ENCODE measurements around the gene CGRRF1.
A peak's percentile ranks its signal among the peaks of the same experiment; 100 is the strongest.

Gene CGRRF1

DNA sequence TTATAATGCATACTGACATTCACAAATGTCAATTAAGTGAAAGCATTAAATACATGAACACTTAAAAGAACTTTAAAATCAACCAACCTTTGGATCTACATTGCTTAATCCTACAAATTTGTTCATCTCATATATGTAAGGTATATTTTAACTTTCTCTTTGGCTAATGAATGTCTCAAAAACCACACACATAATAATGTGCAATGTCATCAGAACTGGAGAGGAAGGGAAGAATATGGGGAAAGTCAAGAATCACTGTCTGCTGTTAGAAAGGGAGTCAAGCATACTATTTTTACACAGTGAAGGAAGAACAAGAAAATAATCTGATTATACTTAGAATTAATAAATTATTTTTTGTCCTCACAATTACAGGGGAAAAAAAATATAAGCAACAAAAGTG is 25.9 kb upstream of the CGRRF1 start:
- no peak for TF ChIP-seq CTCF (IDR thresholded peaks at IDR 0.05)

DNA sequence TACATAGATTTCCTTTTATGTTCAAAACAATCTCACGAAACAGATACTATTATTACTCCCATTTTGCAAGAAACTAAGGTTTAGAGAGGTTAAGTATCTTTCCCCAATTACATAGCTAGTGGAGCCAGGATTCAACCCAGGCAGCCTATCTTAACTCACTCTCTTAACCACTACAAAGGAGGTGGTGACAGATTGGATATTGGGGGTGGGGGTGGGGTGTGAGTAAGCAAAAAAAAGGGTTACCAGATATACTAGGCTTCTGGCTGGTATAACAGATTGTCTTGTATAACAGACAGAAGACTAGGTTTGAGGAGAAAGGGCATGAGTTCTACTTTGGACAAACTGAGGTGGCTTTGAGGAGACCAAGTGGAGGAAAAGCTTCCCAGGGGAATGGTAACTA is 23.0 kb upstream of the CGRRF1 start:
- TF ChIP-seq CTCF (IDR thresholded peaks at IDR 0.05): no peak

DNA sequence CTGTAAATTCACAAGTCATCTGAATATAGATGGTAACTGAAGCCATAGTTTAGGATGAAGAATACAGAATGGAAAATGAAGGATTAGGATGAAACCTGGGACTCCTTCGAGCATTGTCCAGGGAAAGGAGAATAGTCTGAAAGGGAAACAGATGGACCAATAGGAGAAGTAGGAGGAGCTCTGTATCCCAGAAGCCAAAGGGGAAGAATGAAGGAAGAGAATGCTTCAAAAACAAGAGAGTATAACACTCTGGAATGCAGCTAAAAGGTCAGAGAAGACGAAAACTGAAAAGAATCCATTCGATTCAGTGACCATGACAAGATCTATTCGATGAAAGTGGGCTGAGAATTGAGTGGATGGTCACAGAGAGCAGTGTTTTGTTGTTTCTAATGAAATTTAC is 21.9 kb upstream of the CGRRF1 start:
- no peak for TF ChIP-seq CTCF (IDR thresholded peaks at IDR 0.05)

GRCh38 chr14:54488318-54488645 is 21.4 kb upstream of the CGRRF1 start:
- no peak for TF ChIP-seq CTCF (IDR thresholded peaks at IDR 0.05)

DNA sequence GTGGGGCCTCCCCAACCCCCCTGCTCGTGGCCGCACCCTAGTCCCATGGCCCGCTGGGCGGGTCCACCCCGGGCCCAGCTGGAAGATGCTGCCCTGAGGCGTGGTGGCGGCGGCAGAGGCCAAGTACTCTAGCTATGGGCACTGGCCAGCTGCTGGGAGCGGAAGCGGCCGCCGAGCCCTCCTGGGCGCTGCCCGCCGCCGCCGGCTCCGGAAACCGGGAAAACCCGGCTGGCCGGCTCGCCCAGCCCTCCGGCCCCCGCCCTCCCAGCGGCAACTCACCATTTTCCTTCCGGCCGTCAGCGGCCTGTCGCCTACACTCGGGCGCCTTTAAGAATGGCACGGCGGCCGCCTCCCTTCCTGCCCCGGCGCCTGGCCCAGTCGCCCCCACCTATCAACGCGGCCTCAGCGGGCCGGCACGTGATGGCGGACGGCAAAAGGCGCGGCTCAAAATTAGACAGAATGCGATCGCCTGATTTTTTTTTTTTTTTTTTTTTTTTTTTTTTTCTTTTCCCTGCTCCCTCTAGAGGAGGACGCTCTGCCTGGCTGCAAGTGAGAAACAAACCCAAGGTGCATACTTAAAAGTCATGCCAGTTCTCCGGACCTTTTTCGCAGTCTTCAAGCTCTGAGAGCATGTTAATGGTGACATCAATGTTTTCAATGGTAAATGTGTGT is 20.9 kb upstream of the CGRRF1 start, which contains the start of gene GMFB:
TSS of gene GMFB (minus strand) at position 335 of the 672 bp plus-strand sequence. CDS start at position 282, 53 bp downstream.
- TF ChIP-seq CTCF (IDR thresholded peaks at IDR 0.05): peak; percentile 42; the same call in 1 of the 2 replicates

- no peak for TF ChIP-seq CTCF (IDR thresholded peaks at IDR 0.05)
Measured at GRCh38 chr14:54489318-54489683, 20.4 kb upstream of the CGRRF1 start.

GRCh38 chr14:54489731-54490444 is 19.8 kb upstream of the CGRRF1 start:
- TF ChIP-seq CTCF (IDR thresholded peaks at IDR 0.05): no peak
